Activated CD8-positive, alpha-beta memory T cell treated with anti-CD3 and anti-CD28 coated beads, Interleukin-2, amount 10 ng/mL, durations not matched to agents 7 days and 5 days (primary cell): ENCODE data around the gene TBP. TPM values are rescaled to one million over a fixed set of nuclear protein-coding genes. Genes with fewer than 3 reads are reported as not detected.

Source experiments
- ATAC-seq: fragments of 150-1000 bp; cut with Tn5 transposase; one replicate; pipeline ENCODE4 v1.10.0; 2021; ENCODE audit warnings: moderate library complexity
- CTCF ChIA-PET: fragments of 350-600 bp; sonication (Branson Sonifier 250); formaldehyde crosslinking; loops from one replicate; lab custom pipeline; 2021; ENCODE audit warnings: antibody characterized with exemption; lab: Charles Lee
- DNase-seq: peaks from one replicate; pipeline ENCODE4 v3.0.0-alpha.2; 2020
- H3K27ac Mint-ChIP-seq: one replicate; pipeline ENCODE4 v1.8.0; 2021; ENCODE audit warnings: mild to moderate bottlenecking, mixed read lengths
- H3K27me3 Mint-ChIP-seq: one replicate; pipeline ENCODE4 v1.8.0; 2021; ENCODE audit warnings: mixed read lengths
- H3K36me3 Mint-ChIP-seq: one replicate; pipeline ENCODE4 v1.8.0; 2021; ENCODE audit warnings: mild to moderate bottlenecking, mixed read lengths
- H3K4me1 Mint-ChIP-seq: one replicate; pipeline ENCODE4 v1.8.0; 2021; ENCODE audit warnings: mixed read lengths
- H3K4me3 Mint-ChIP-seq: one replicate; pipeline ENCODE4 v1.8.0; 2021; ENCODE audit warnings: mild to moderate bottlenecking, moderate library complexity, mixed read lengths
- H3K9me3 Mint-ChIP-seq: one replicate; pipeline ENCODE4 v1.8.0; 2022; ENCODE audit warnings: low read depth, mixed read lengths
- total RNA-seq, 2 experiments: library from RNA; stranded (reverse); gene quantifications; one replicate each; pipeline ENCODE4 v1.2.3, GENCODE V29; 2021

The TBP gene
- total RNA-seq, 2 experiments from 2014 or later = 25.6 to 26.8 TPM

DNA sequence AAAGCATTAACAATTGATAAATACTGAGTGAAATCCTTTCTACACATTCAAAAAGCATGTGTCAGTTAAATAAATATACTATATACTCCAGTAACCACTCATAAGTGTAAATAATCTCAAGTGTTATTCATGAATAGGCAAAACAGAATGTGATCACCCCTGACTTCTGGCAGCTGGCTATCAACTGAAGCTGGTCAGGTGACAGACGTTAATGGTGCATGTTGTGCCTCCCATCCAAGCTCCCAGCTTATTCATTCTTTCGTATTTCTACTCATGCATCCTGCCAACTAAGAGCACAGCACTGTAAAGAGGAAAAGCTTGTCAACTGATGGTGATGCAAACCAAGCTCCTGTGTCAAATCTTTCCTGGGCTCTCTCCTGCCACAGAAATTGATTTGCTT is 8.8 kb upstream of the TBP start:
- Mint-ChIP-seq H3K27ac (no peak overlapping the region), H3K36me3 (peaks cover 61% of the 10 kb centered on the region), H3K4me3 (no peak overlapping the region), H3K9me3 (no peaks in the 10 kb centered on the region), H3K4me1 (peaks cover 28% of the 10 kb centered on the region), H3K27me3 (no peaks in the 10 kb centered on the region)
- no peak for ATAC-seq
- CTCF ChIA-PET = no interaction called here
- DNase-seq = no peak

GRCh38 chr6:170552765-170553533 is 1.2 kb upstream of the TBP start, which contains the start of gene PSMB1:
Gene PSMB1, minus strand, starts transcription at chr6:170553307. Its CDS starts 65 bp downstream, at chr6:170553242.
- Mint-ChIP-seq H3K4me3 (no peak within 1 kb of the TSS), H3K4me1 (peaks cover 43% of the 10 kb centered on the region), H3K27me3 (no peaks in the 10 kb centered on the region), H3K27ac (no peak within 1 kb of the TSS), H3K9me3 (no peaks in the 10 kb centered on the region), H3K36me3 (peaks cover 27% of the 10 kb centered on the region)
- ATAC-seq (peak; percentile 48), DNase-seq (peak; percentile 90)
- CTCF ChIA-PET = interaction anchor here (0.6 to 2.7 kb wide), 7 partner anchors 10 to 36 kb away, joined by 3 to 9 read pairs (median 3); no protein-coding TSS in a partner anchor

- Mint-ChIP-seq H3K27ac (no peak overlapping the region), H3K4me1 (peaks cover 44% of the 10 kb centered on the region), H3K27me3 (no peaks in the 10 kb centered on the region), H3K9me3 (no peaks in the 10 kb centered on the region), H3K36me3 (peaks cover 25% of the 10 kb centered on the region), H3K4me3 (no peak overlapping the region)
- CTCF ChIA-PET = interaction anchor here (0.9 to 2.7 kb wide), 5 partner anchors 10 to 31 kb away, joined by 3 to 9 read pairs (median 3); partner anchors contain the start of gene PDCD2
- DNase-seq (no peak), ATAC-seq (peak; percentile 57)
Observed at GRCh38 chr6:170553534-170554012, 596 bp upstream of the TBP start.

- Mint-ChIP-seq H3K9me3 (no peaks in the 10 kb centered on the region), H3K27me3 (no peaks in the 10 kb centered on the region), H3K36me3 (peaks cover 26% of the 10 kb centered on the region), H3K27ac (no peak overlapping the region), H3K4me3 (no peak overlapping the region), H3K4me1 (peaks cover 37% of the 10 kb centered on the region)
- CTCF ChIA-PET = no interaction called here
- DNase-seq (no peak), ATAC-seq (no peak)
Observed at GRCh38 chr6:170554796-170555137, 598 bp downstream of the TBP start.

GRCh38 chr6:170555305-170555704 is 1.1 kb downstream of the TBP start:
- Mint-ChIP-seq H3K36me3 (peaks cover 27% of the 10 kb centered on the region), H3K9me3 (no peaks in the 10 kb centered on the region), H3K4me1 (peaks cover 32% of the 10 kb centered on the region), H3K27ac (no peak overlapping the region), H3K27me3 (no peaks in the 10 kb centered on the region), H3K4me3 (no peak overlapping the region)
- ATAC-seq = no peak
- DNase-seq = no peak
- CTCF ChIA-PET = no interaction called here

DNA sequence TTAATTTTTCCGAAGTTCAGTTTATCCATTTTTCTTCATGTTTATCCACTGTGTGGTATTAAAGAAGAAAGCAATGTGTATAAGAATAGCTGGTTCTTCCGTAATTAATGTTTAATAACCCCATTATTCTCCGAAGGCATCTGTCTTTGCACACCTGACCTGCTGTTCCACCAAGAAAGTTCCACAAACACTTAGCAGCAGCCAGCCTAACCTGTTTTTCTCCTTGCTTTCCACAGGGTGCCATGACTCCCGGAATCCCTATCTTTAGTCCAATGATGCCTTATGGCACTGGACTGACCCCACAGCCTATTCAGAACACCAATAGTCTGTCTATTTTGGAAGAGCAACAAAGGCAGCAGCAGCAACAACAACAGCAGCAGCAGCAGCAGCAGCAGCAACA is 7.4 kb downstream of the TBP start:
- Mint-ChIP-seq H3K4me1 (peaks cover 15% of the 10 kb centered on the region), H3K27ac (no peak overlapping the region), H3K9me3 (no peaks in the 10 kb centered on the region), H3K27me3 (no peaks in the 10 kb centered on the region), H3K4me3 (no peak overlapping the region), H3K36me3 (peaks cover 39% of the 10 kb centered on the region)
- CTCF ChIA-PET = no interaction called here
- ATAC-seq (no peak), DNase-seq (no peak)

GRCh38 chr6:170564936-170565530 is 10.9 kb downstream of the TBP start:
- H3K9me3 Mint-ChIP-seq = no peaks in the 10 kb centered on the region
- H3K4me1 Mint-ChIP-seq = peaks cover 3% of the 10 kb centered on the region
- CTCF ChIA-PET = interaction anchor here (0.6 kb wide), 1 partner anchor 9 kb away, joined by 3 read pairs; no protein-coding TSS in a partner anchor
- H3K27ac Mint-ChIP-seq = no peak overlapping the region
- ATAC-seq (no peak), DNase-seq (no peak)
- H3K27me3 Mint-ChIP-seq = no peaks in the 10 kb centered on the region
- no peak overlapping the region for H3K4me3 Mint-ChIP-seq
- H3K36me3 Mint-ChIP-seq = peaks cover 35% of the 10 kb centered on the region

GRCh38 chr6:170572704-170573466 is 18.7 kb downstream of the TBP start:
- Mint-ChIP-seq H3K36me3 (peaks cover 24% of the 10 kb centered on the region), H3K4me3 (no peak overlapping the region), H3K27ac (peak overlapping the region; percentile 43), H3K9me3 (no peaks in the 10 kb centered on the region), H3K27me3 (no peaks in the 10 kb centered on the region), H3K4me1 (no peaks in the 10 kb centered on the region)
- CTCF ChIA-PET = no interaction called here
- no peak for DNase-seq
- no peak for ATAC-seq

DNA sequence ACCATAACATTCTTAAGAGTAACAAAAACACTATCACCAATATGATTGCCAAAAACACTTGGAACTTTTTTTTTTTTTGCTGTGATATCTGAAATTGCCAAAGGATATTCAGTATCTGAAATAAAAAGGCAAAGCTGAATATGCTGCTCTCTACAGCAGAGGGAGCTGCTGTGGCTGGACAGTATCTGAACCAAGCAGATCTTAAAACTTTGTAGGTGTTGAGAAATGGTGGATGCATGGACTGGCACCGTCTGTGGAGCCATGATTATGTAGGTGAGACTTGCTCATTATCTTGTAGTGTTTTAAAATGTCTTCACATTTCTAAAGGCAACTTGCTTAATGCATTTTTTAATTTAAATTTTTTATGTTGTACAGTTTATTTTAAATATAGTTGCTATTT is 21.1 kb downstream of the TBP start:
- H3K4me1 Mint-ChIP-seq = no peaks in the 10 kb centered on the region
- no peaks in the 10 kb centered on the region for H3K9me3 Mint-ChIP-seq
- peaks cover 25% of the 10 kb centered on the region for H3K36me3 Mint-ChIP-seq
- H3K4me3 Mint-ChIP-seq = no peak overlapping the region
- no peak for DNase-seq
- no peak for ATAC-seq
- CTCF ChIA-PET = interaction anchor here (0.7 to 1.4 kb wide), 3 partner anchors 9 to 22 kb away, joined by 3 to 8 read pairs (median 3); partner anchors contain the start of genes PDCD2 and PSMB1
- no peak overlapping the region for H3K27ac Mint-ChIP-seq
- H3K27me3 Mint-ChIP-seq = no peaks in the 10 kb centered on the region

DNA sequence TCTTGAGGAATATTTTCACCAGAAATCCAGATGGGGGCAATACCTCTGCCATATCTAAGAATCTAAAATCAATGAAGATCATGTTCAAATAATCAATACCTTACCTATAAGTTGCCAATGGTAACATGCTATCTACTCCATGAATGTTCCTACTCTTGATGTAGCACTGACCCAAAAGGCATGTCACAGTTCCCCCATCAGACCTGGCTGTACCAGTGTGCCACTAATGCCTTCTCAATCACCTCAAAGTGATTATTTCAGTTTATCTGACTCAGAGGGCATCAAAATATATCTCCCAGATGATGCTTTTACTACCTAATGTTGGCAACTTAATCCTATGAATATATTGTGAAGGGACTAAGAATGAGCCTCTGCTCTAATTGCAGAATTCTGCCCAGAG is 24.7 kb downstream of the TBP start:
- peak overlapping the region; percentile 35 for H3K27ac Mint-ChIP-seq
- peaks cover 19% of the 10 kb centered on the region for H3K4me1 Mint-ChIP-seq

DNA sequence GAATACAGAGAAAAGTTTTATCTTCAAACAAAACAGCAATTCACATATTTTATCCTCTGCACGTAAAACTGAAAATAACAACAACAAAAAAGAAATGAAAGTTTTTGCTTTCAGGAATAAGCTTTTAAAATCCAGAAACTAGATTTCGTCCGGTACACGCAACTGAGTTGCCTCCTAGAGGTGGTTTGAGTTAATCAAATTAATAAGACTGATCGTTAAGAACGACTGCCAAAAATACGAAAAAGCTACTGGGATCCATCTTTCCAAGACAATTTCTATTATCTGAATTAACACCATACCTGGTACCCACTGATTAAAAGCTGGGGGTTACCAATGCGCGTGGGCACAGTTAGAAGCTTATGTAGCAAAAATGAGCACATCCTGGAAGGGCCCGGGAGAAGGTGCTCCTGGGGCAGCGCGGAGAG is 29.6 kb downstream of the TBP start:
- Mint-ChIP-seq H3K27ac (peak overlapping the region; percentile 91), H3K4me3 (peak overlapping the region; percentile 98), H3K4me1 (peaks cover 26% of the 10 kb centered on the region), H3K27me3 (peaks cover 1% of the 10 kb centered on the region), H3K9me3 (no peaks in the 10 kb centered on the region), H3K36me3 (peaks cover 35% of the 10 kb centered on the region)
- CTCF ChIA-PET = interaction anchor here (1.1 to 2.0 kb wide), 5 partner anchors 9 to 829 kb away, joined by 3 to 10 read pairs (median 8); partner anchors contain the start of gene TBP
- ATAC-seq (no peak), DNase-seq (no peak)

More for the DNA sequence above, 24.7 kb downstream of the TBP start:
- Mint-ChIP-seq H3K9me3 (no peaks in the 10 kb centered on the region), H3K27me3 (no peaks in the 10 kb centered on the region), H3K4me3 (no peak overlapping the region), H3K36me3 (peaks cover 46% of the 10 kb centered on the region)
- ATAC-seq = no peak
- CTCF ChIA-PET = no interaction called here
- DNase-seq = no peak

- CTCF ChIA-PET = interaction anchor here (0.7 to 2.0 kb wide), 6 partner anchors 9 to 830 kb away, joined by 3 to 10 read pairs (median 8); partner anchors contain the start of gene TBP
- ATAC-seq = peak; percentile 94
- H3K36me3 Mint-ChIP-seq = peaks cover 30% of the 10 kb centered on the region
Observed at GRCh38 chr6:170584181-170584953, 30.2 kb downstream of the TBP start, which contains the start of gene PDCD2. Gene PDCD2, minus strand, starts transcription at chr6:170584637. Its CDS starts 56 bp downstream, at chr6:170584581.

More at GRCh38 chr6:170584181-170584953, 30.2 kb downstream of the TBP start, which contains the start of gene PDCD2:
- H3K27ac Mint-ChIP-seq = peak within 1 kb of the TSS; percentile 95
- H3K4me3 Mint-ChIP-seq = peak within 1 kb of the TSS; percentile 98
- peaks cover 26% of the 10 kb centered on the region for H3K4me1 Mint-ChIP-seq
- DNase-seq = peak; percentile 96
- H3K9me3 Mint-ChIP-seq = no peaks in the 10 kb centered on the region
- peaks cover 3% of the 10 kb centered on the region for H3K27me3 Mint-ChIP-seq
